Vagina (tissue), 2 donors: ENCODE measurements around the gene PPP2R3B.

Experiments used
- POLR2A ChIP-seq, 2 donors: fragments of 450-650 bp; IDR thresholded peaks; one replicate each; pipeline ENCODE4 v1.6.1; 2017; ENCODE audit warnings: antibody characterized with exemption in 2 of 2, mild to moderate bottlenecking in 2 of 2, moderate library complexity in 2 of 2
- TF ChIP-seq, protein P1 (sequence below), 3 experiments: fragments of 450-650 bp in 2 of 3; fragments of 200-600 bp in 1 of 3; sonication (generic) in 1 of 3; IDR thresholded peaks; one replicate each; pipeline ENCODE4 v1.5.1; 2017 to 2019; ENCODE audit warnings: antibody characterized with exemption in 3 of 3, mild to moderate bottlenecking in 2 of 3, moderate library complexity in 2 of 3

DNA sequence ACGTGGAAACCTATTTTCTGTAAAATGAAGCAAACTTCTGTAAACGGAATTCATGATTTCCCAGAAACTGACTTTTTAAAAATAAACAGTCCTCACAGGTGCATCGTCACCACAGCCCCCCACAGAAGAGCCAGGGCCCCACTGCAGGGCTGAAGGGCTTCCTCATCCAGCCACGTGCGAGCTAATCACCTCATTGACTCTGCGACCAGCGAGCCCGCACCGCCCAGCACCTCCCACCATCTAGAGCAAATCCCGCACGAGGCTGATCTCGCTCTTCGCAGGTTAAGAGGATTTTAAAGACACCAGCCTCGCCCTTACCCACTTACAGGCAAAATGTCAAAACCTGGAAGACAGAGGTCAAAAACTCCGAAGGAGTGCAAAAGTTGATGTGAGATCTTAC, 14.8 kb downstream of the PPP2R3B start:
- TF ChIP-seq, protein P1, sequence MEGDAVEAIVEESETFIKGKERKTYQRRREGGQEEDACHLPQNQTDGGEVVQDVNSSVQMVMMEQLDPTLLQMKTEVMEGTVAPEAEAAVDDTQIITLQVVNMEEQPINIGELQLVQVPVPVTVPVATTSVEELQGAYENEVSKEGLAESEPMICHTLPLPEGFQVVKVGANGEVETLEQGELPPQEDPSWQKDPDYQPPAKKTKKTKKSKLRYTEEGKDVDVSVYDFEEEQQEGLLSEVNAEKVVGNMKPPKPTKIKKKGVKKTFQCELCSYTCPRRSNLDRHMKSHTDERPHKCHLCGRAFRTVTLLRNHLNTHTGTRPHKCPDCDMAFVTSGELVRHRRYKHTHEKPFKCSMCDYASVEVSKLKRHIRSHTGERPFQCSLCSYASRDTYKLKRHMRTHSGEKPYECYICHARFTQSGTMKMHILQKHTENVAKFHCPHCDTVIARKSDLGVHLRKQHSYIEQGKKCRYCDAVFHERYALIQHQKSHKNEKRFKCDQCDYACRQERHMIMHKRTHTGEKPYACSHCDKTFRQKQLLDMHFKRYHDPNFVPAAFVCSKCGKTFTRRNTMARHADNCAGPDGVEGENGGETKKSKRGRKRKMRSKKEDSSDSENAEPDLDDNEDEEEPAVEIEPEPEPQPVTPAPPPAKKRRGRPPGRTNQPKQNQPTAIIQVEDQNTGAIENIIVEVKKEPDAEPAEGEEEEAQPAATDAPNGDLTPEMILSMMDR (IDR thresholded peaks at IDR 0.05), result no peak
- TF ChIP-seq POLR2A (IDR thresholded peaks at IDR 0.05), result no peak
